Breast epithelium (tissue), 4 donors: Measurements from ENCODE around the gene TSPAN32. TPM values are rescaled to one million over a fixed set of nuclear protein-coding genes. Genes with fewer than 3 reads are reported as not detected.

Source experiments
- DNase-seq, 2 donors: peaks; one replicate each; pipeline ENCODE4 v3.0.0-alpha.2; 2019; ENCODE audit warnings: low spot score in 2 of 2
- H3K27ac ChIP-seq, 2 donors: fragments of 200-600 bp; sonication (generic) in 1 of 2; one replicate each; pipeline ENCODE4 v1.5.1; 2016 to 2019; ENCODE audit warnings: mild to moderate bottlenecking in 1 of 2
- H3K27me3 ChIP-seq, 2 donors: fragments of 200-600 bp; sonication (generic) in 1 of 2; one replicate each; pipeline versions ENCODE4 v1.5.1 to v1.6.0; 2017 to 2019; ENCODE audit warnings: control low read depth in 1 of 2, mild to moderate bottlenecking in 1 of 2
- H3K36me3 ChIP-seq: fragments of 200-600 bp; one replicate; pipeline ENCODE4 v1.5.1; 2019
- H3K4me1 ChIP-seq, 2 donors: fragments of 200-600 bp; sonication (generic); one replicate each; pipeline ENCODE4 v1.5.1; 2016 to 2019; ENCODE audit warnings: control low read depth in 1 of 2
- H3K4me3 ChIP-seq, 3 donors: fragments of 200-600 bp; sonication (generic); 1 replicate in 2 of 3; 2 replicates in 1 of 3; pipeline ENCODE4 v1.5.1; 2016 to 2019; ENCODE audit warnings: mild to moderate bottlenecking in 3 of 3, moderate library complexity in 2 of 3
- H3K9me3 ChIP-seq, 2 donors: fragments of 200-600 bp; sonication (generic) in 1 of 2; one replicate each; pipeline ENCODE4 v1.5.1; 2016 to 2019; ENCODE audit warnings: control low read depth in 1 of 2
- POLR2A ChIP-seq: fragments of 450-650 bp; IDR thresholded peaks from one replicate; pipeline ENCODE4 v1.6.1; 2016; ENCODE audit warnings: antibody characterized with exemption, mild to moderate bottlenecking, moderate library complexity
- POLR2AphosphoS5 ChIP-seq, 3 donors: sonication (generic); formaldehyde crosslinking; IDR thresholded peaks; one replicate each; pipeline ENCODE4 v1.6.1; 2017; ENCODE audit warnings: antibody characterized with exemption in 3 of 3
- intact Hi-C: fragments of 100-400 bp; cut with DNase I; formaldehyde crosslinking; loops from one replicate; pipeline ENCODE4 v1.15.1; 2023; ENCODE audit warnings: low total_unique reads
- total RNA-seq, 3 donors: library from RNA; depleted of rRNA; stranded (reverse); fragments of >200 nt; gene quantifications; one replicate each; pipeline ENCODE4 v1.1.0, GENCODE V29; 2016
- TF ChIP-seq, protein P1 (sequence below), 3 donors: fragments of 450-650 bp; IDR thresholded peaks; one replicate each; pipeline ENCODE4 v1.5.1; 2016 to 2017; ENCODE audit warnings: antibody characterized with exemption in 3 of 3, mild to moderate bottlenecking in 3 of 3, moderate library complexity in 3 of 3

The TSPAN32 gene
- total RNA-seq, 3 donors from 2014 or later: 0.33 to 2.4 (median 1.0) TPM

DNA sequence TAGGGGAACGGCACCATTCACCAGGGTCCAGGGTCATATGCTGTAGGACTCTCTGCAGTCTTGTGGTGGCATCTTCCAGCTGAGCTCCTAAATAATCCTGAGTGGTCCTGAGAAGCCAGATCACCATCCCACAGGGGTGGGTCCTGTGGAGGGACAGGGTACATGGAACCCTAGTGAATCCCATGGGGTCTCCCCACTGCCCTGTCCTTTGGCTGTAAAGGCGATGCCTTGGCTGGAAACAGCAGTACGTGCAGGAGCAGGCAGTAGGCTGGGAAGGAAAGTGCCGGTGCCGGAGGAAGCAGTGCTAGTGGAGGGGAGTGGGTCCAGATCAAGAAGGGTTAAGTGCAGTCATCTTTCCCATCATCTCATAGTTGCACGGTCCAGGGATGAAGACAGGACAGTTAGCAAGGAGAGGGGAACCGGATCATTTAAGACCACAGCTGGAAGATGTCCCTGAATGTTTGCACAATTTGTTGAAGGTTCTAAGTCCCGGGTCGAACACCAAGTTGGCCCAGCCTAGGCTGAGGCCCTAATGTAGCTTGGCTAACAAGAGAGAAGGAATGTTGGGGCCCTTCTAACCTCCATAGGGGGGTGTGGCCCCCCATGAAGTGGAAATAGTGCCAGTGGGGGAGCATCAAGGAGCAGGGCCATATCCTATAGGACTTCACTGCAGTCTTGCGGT lies 18.1 kb downstream of the TSPAN32 start:
- DNase-seq: no peak
- Histone ChIP-seq H3K27ac (no peak overlapping the region), H3K36me3 (no peaks in the 10 kb centered on the region), H3K27me3 (no peaks in the 10 kb centered on the region), H3K4me1 (peaks cover 0 to 7% of the 10 kb centered on the region in 2 donors), H3K4me3 (no peak overlapping the region), H3K9me3 (peaks cover 0 to 3% of the 10 kb centered on the region in 2 donors)
- intact Hi-C loops: no loop called here
- TF ChIP-seq, protein P1, sequence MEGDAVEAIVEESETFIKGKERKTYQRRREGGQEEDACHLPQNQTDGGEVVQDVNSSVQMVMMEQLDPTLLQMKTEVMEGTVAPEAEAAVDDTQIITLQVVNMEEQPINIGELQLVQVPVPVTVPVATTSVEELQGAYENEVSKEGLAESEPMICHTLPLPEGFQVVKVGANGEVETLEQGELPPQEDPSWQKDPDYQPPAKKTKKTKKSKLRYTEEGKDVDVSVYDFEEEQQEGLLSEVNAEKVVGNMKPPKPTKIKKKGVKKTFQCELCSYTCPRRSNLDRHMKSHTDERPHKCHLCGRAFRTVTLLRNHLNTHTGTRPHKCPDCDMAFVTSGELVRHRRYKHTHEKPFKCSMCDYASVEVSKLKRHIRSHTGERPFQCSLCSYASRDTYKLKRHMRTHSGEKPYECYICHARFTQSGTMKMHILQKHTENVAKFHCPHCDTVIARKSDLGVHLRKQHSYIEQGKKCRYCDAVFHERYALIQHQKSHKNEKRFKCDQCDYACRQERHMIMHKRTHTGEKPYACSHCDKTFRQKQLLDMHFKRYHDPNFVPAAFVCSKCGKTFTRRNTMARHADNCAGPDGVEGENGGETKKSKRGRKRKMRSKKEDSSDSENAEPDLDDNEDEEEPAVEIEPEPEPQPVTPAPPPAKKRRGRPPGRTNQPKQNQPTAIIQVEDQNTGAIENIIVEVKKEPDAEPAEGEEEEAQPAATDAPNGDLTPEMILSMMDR (IDR thresholded peaks at IDR 0.05): no peak
- TF ChIP-seq POLR2A: no peak
- TF ChIP-seq POLR2AphosphoS5 (IDR thresholded peaks at IDR 0.05): no peak

DNA sequence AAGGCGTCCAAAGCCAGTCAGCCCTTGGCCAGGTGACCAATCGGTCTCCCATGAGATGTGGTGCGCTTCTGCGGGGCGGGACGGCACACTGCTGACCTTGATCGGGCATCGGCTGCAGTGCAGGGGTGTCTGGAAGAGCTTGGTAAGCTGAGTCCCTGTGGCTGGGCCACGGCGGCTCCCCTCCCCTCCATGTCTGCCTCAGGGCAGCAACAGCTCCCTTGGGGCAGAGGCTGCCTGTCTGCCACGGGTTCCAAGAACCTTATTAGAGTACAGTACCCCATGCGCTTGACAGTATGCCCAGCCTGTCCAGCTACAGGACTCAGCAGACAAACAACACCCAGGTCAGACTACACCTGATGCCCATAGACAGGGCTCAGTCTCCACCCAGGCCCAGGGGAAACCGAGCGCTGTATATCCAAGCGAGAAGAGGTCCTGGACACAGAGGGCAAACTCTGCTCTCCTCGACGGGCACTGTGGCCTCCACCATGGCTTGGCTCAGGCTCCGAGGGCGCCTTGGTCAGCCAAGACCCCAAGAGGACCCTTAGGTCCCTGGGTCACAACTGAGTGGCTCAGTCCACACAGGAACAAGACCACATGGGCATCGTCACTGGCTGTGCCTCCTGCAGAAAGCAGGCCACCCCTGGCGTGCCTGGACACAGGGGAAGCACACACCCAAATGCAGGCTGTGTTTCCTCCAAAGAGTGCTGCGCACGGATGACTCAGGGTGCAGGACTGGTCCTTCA lies 18.9 kb downstream of the TSPAN32 start:
- Histone ChIP-seq H3K4me1 (peaks cover 0 to 5% of the 10 kb centered on the region in 2 donors), H3K27me3 (no peaks in the 10 kb centered on the region), H3K9me3 (peaks cover 0 to 3% of the 10 kb centered on the region in 2 donors), H3K4me3 (no peak overlapping the region), H3K36me3 (no peaks in the 10 kb centered on the region), H3K27ac (no peak overlapping the region)
- DNase-seq: peak in 1 of 2 donors; percentile 44
- TF ChIP-seq POLR2AphosphoS5 (IDR thresholded peaks at IDR 0.05): no peak
- TF ChIP-seq, protein P1 (IDR thresholded peaks at IDR 0.05): no peak
- TF ChIP-seq POLR2A: no peak
- intact Hi-C loops: no loop called here

DNA sequence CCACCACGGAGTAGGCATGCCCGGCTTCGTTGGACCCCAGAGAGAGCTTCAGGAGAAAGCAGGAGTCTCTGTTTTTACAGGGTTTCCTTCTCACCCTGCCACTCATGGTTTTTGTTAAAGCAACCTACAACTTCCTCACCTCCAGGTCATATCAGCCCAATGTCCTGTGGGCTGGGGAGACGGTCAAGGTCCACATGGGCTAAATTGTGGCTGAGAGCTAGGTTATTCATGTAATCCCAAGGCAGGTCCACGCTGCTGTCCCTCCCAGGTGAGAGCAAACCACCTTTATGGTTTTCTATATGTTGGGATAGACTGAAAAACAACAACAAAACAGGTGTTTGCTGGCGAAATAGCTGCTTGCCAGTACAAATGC lies 19.5 kb downstream of the TSPAN32 start:
- Histone ChIP-seq H3K4me3 (no peak overlapping the region), H3K4me1 (peaks cover 0 to 5% of the 10 kb centered on the region in 2 donors), H3K27ac (no peak overlapping the region), H3K36me3 (no peaks in the 10 kb centered on the region), H3K9me3 (peaks cover 0 to 3% of the 10 kb centered on the region in 2 donors), H3K27me3 (no peaks in the 10 kb centered on the region)
- TF ChIP-seq POLR2A (no peak), POLR2AphosphoS5 (IDR thresholded peaks at IDR 0.05) (no peak)
- TF ChIP-seq, protein P1 (IDR thresholded peaks at IDR 0.05): no peak
- DNase-seq: peak in 1 of 2 donors; percentile 5
- intact Hi-C loops: no loop called here

DNA sequence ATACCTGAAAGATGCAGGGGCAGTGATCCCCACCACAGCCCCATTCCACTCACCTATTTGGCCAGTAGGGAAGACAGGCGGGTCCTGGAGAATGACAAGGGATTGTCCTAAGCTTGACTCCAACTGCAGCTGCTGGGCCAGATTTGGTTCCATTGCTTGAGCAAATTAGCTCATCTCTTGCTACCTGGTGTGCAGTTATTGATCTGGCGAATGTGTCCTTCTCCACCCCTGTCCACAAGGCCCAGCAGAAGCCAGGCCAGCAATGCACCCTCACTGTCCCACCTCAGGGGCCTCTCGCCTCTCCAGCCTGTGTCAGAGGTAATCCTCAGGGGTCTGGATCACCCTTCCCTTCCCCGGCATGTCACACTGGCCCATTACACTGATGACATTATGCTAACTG lies 23.3 kb downstream of the TSPAN32 start:
- H3K9me3 ChIP-seq: no peaks in the 10 kb centered on the region
- no peak overlapping the region for H3K4me3 ChIP-seq
- no peaks in the 10 kb centered on the region for H3K36me3 ChIP-seq
- H3K4me1 ChIP-seq: peaks cover 0 to 9% of the 10 kb centered on the region in 2 donors
- no peaks in the 10 kb centered on the region for H3K27me3 ChIP-seq
- peak in 1 of 2 donors; percentile 40 for DNase-seq
- intact Hi-C loops: no loop called here
- TF ChIP-seq, protein P1 (IDR thresholded peaks at IDR 0.05): no peak
- TF ChIP-seq POLR2A (no peak), POLR2AphosphoS5 (IDR thresholded peaks at IDR 0.05) (no peak)
- H3K27ac ChIP-seq: peak overlapping the region; percentile 58 to 68

DNA sequence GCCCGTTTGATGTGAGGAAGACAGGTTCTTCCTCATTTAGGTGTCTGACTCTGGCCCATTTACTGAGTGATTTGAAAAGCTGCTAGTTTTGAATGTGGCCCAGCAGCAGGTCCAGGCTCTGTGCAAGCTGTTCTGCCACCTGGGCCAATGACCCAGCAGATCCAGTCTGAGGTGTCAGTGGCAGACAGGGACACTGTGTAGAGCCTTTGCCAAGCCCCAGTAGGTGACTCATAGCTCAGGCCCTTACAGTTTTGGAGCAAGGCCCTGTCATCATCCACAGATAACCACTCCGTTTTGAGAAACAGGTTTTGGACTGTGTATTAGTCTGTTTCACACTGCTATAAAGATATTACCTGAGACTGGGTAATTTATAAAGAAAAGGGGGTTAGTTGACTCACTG lies 23.9 kb downstream of the TSPAN32 start:
- Histone ChIP-seq H3K4me1 (peaks cover 0 to 9% of the 10 kb centered on the region in 2 donors), H3K4me3 (no peak overlapping the region), H3K36me3 (no peaks in the 10 kb centered on the region), H3K27me3 (no peaks in the 10 kb centered on the region), H3K9me3 (no peaks in the 10 kb centered on the region), H3K27ac (peak overlapping the region; percentile 58 to 73)
- TF ChIP-seq POLR2A (no peak), POLR2AphosphoS5 (IDR thresholded peaks at IDR 0.05) (peak in 1 of 3 donors; percentile 49)
- peak; percentile 60 to 88 for DNase-seq
- intact Hi-C loops: no loop called here
